Neutrophil (primary cell): ENCODE data around the gene ARHGAP35.
"Not testable (repeated sequence)": the region's sequence is repeated elsewhere in the genome, so short reads cannot be mapped to it uniquely, and the experiment has no call there.

ENCODE experiments used
- H3K27ac ChIP-seq: fragments of 200-600 bp; sonication (generic); 2 replicates; pipeline ENCODE4 v1.5.1; 2016; ENCODE audit warnings: mild to moderate bottlenecking, moderate library complexity
- H3K27me3 ChIP-seq: fragments of 200-600 bp; sonication (generic); 2 replicates; pipeline ENCODE4 v1.6.0; 2016; ENCODE audit warnings: mild to moderate bottlenecking
- H3K36me3 ChIP-seq: fragments of 200-600 bp; sonication (generic); 2 replicates; pipeline ENCODE4 v1.5.1; 2017
- H3K4me1 ChIP-seq, 2 experiments: fragments of 200-600 bp in 1 of 2; sonication (generic) in 1 of 2; 1 replicate in 1 of 2; 2 replicates in 1 of 2; pipeline versions ENCODE4 v1.5.1 to v1.6.1; 2013 to 2016; ENCODE audit warnings: low read depth in 1 of 2, low read length in 1 of 2, mild to moderate bottlenecking in 1 of 2, moderate library complexity in 1 of 2; ENCODE audit not compliant: control insufficient read depth in 1 of 2, insufficient read depth in 1 of 2
- H3K4me3 ChIP-seq, 2 experiments: fragments of 200-600 bp in 1 of 2; sonication (generic) in 1 of 2; 1 replicate in 1 of 2; 2 replicates in 1 of 2; pipeline ENCODE4 v1.5.1; 2013 to 2016; ENCODE audit warnings: low read depth in 1 of 2, low read length in 1 of 2, mild to moderate bottlenecking in 1 of 2, moderate library complexity in 1 of 2
- H3K9me3 ChIP-seq: fragments of 200-600 bp; sonication (generic); 2 replicates; pipeline ENCODE4 v1.5.1; 2016
- CTCF ChIP-seq: fragments of 200-600 bp; sonication (generic); IDR thresholded peaks from 2 replicates; pipeline ENCODE4 v1.5.1; 2016; ENCODE audit warnings: antibody characterized with exemption

ARHGAP35 gene

GRCh38 chr19:46847528-46847927, 13.3 kb upstream of the ARHGAP35 start:
- TF ChIP-seq CTCF: no peak
- Histone ChIP-seq H3K27me3 (no peaks in the 10 kb centered on the region), H3K4me3 (no peak overlapping the region), H3K4me1 (peaks cover 14 to 19% of the 10 kb centered on the region in 2 experiments), H3K36me3 (peaks cover 23% of the 10 kb centered on the region), H3K27ac (no peak overlapping the region), H3K9me3 (no peaks in the 10 kb centered on the region)

GRCh38 chr19:46848389-46848788, 12.4 kb upstream of the ARHGAP35 start:
- no peaks in the 10 kb centered on the region for H3K9me3 ChIP-seq
- H3K27ac ChIP-seq: no peak overlapping the region
- H3K27me3 ChIP-seq: no peaks in the 10 kb centered on the region
- H3K4me3 ChIP-seq: no peak overlapping the region
- H3K4me1 ChIP-seq: peaks cover 14 to 19% of the 10 kb centered on the region in 2 experiments
- peaks cover 14% of the 10 kb centered on the region for H3K36me3 ChIP-seq
- TF ChIP-seq CTCF: no peak

- Histone ChIP-seq H3K9me3 (no peaks in the 10 kb centered on the region), H3K4me3 (peak overlapping the region; percentile 65 to 87), H3K4me1 (peaks cover 14 to 19% of the 10 kb centered on the region in 2 experiments), H3K27me3 (no peaks in the 10 kb centered on the region), H3K36me3 (peaks cover 2% of the 10 kb centered on the region), H3K27ac (peak overlapping the region; percentile 79)
- TF ChIP-seq CTCF: no peak
Measured at GRCh38 chr19:46849610-46850009, 11.2 kb upstream of the ARHGAP35 start.

- H3K9me3 ChIP-seq: no peaks in the 10 kb centered on the region
- peak; percentile 50 for TF ChIP-seq CTCF
- peak within 1 kb of the TSS; percentile 65 to 87 for H3K4me3 ChIP-seq
- no peaks in the 10 kb centered on the region for H3K36me3 ChIP-seq
- H3K4me1 ChIP-seq: peaks cover 14 to 19% of the 10 kb centered on the region in 2 experiments
- H3K27me3 ChIP-seq: no peaks in the 10 kb centered on the region
- peak within 1 kb of the TSS; percentile 79 for H3K27ac ChIP-seq
Measured at GRCh38 chr19:46850228-46851203, 10.3 kb upstream of the ARHGAP35 start, which contains the start of gene AP2S1. Gene AP2S1 (minus strand): TSS chr19:46850846. CDS start chr19:46850766, 80 bp downstream.

- Histone ChIP-seq H3K9me3 (no peaks in the 10 kb centered on the region), H3K4me1 (peaks cover 27 to 32% of the 10 kb centered on the region in 2 experiments), H3K36me3 (no peaks in the 10 kb centered on the region), H3K27ac (no peak overlapping the region), H3K27me3 (no peaks in the 10 kb centered on the region), H3K4me3 (no peak overlapping the region)
- TF ChIP-seq CTCF: no peak
Measured at GRCh38 chr19:46852830-46853229, 8.0 kb upstream of the ARHGAP35 start.

GRCh38 chr19:46854698-46855097, 6.1 kb upstream of the ARHGAP35 start:
- H3K27me3 ChIP-seq, H3K4me3 ChIP-seq, H3K27ac ChIP-seq, H3K36me3 ChIP-seq, H3K9me3 ChIP-seq: not testable (repeated sequence)
- peaks cover 23 to 28% of the 10 kb centered on the region in 2 experiments for H3K4me1 ChIP-seq
